GM12878 (cell line): ENCODE data around the gene CERT1. TPM values are rescaled to one million over a fixed set of nuclear protein-coding genes. Genes with fewer than 3 reads are reported as not detected.

Source experiments
- ATAC-seq: fragments of 200-7000 bp; cut with Tn5 transposase; 3 replicates; pipeline ENCODE4 v1.9.1; 2020; ENCODE audit warnings: mild to moderate bottlenecking, moderate library complexity
- BruUV-seq: library from RNA; stranded (reverse); fragments of 400-500 nt; replicated peaks from 2 replicates; lab custom pipeline; 2021; lab: Mats Ljungman, UMichigan
- CTCF ChIA-PET: fragments of 300-600 bp; sonication (Branson Sonifier 250); formaldehyde crosslinking; extraction: SDS; loops from one replicate; lab custom pipeline; 2021; ENCODE audit warnings: inconsistent platforms; lab: Yijun Ruan, JAX
- POLR2A ChIA-PET: fragments of 350-600 bp; formaldehyde crosslinking; extraction: SDS; loops from one replicate; lab custom pipeline; 2021; ENCODE audit warnings: inconsistent platforms; lab: Charles Lee
- RAD21 ChIA-PET: fragments of 300-600 bp; sonication (Branson Sonifier 250); formaldehyde crosslinking; loops from one replicate; lab custom pipeline; 2023; ENCODE audit warnings: antibody characterized with exemption; ENCODE audit not compliant: unreplicated experiment; lab: Charles Lee
- SMC1A ChIA-PET: fragments of 300-600 bp; sonication (Branson Sonifier 250); formaldehyde crosslinking; loops from one replicate; lab custom pipeline; 2023; ENCODE audit not compliant: unreplicated experiment, uncharacterized antibody; lab: Charles Lee
- DNase-seq: peaks from one replicate; pipeline ENCODE4 v3.0.0-alpha.2; 2011; ENCODE audit warnings: low read depth, low spot score
- FAIRE-seq: peaks from 3 replicates; lab custom pipeline; 2011; peaks lifted over from hg19 to GRCh38; lab: Jason Lieb, UNC
- H2AFZ ChIP-seq: 2 replicates; pipeline ENCODE4 v1.6.0; 2011; ENCODE audit warnings: low read depth, low read length, control low read depth; ENCODE audit not compliant: control insufficient read depth
- H3K27ac ChIP-seq: 2 replicates; pipeline ENCODE4 v1.5.1; 2011; ENCODE audit warnings: control low read depth; ENCODE audit not compliant: control insufficient read depth, insufficient read depth
- H3K27me3 ChIP-seq, 2 experiments: replicated peaks in 1 of 2; 2 replicates each; pipeline versions ENCODE4 v1.6.0 to v1.6.1; 2011; ENCODE audit warnings: low read length in 1 of 2; ENCODE audit not compliant: control insufficient read depth in 2 of 2, insufficient read depth in 2 of 2
- H3K36me3 ChIP-seq, 2 experiments: 2 replicates each; pipeline ENCODE4 v1.5.1; 2011; ENCODE audit warnings: low read length in 1 of 2; ENCODE audit not compliant: control insufficient read depth in 2 of 2, insufficient read depth in 2 of 2
- H3K4me1 ChIP-seq: 2 replicates; pipeline ENCODE4 v1.6.1; 2011; ENCODE audit warnings: mild to moderate bottlenecking, low read length, moderate library complexity, mixed read lengths; ENCODE audit not compliant: control insufficient read depth, insufficient read depth
- H3K4me2 ChIP-seq: 2 replicates; pipeline ENCODE4 v1.6.0; 2011; ENCODE audit warnings: control low read depth; ENCODE audit not compliant: control insufficient read depth, insufficient read depth
- H3K4me3 ChIP-seq: fragments of 200-600 bp; sonication (generic); 2 replicates; pipeline ENCODE4 v1.5.1; 2016
- H3K79me2 ChIP-seq: 2 replicates; pipeline ENCODE4 v1.6.0; 2011; ENCODE audit warnings: low read length; ENCODE audit not compliant: control insufficient read depth, insufficient read depth
- H3K9ac ChIP-seq: 2 replicates; pipeline ENCODE4 v1.8.0; 2011; ENCODE audit warnings: low read length, control low read depth, mixed read lengths; ENCODE audit not compliant: control insufficient read depth, insufficient read depth
- H3K9me3 ChIP-seq: replicated peaks from 3 replicates; pipeline ENCODE4 v1.5.1; 2011; ENCODE audit warnings: mild to moderate bottlenecking, low read length; ENCODE audit not compliant: control insufficient read depth, insufficient read depth
- H4K20me1 ChIP-seq: 2 replicates; pipeline ENCODE4 v1.6.0; 2011; ENCODE audit not compliant: control insufficient read depth, insufficient read depth
- E2F8 ChIP-seq: fragments of 450-650 bp; IDR thresholded peaks from 2 replicates; pipeline ENCODE4 v1.6.1; 2018; ENCODE audit warnings: mild to moderate bottlenecking, low read depth, moderate library complexity; ENCODE audit not compliant: partially characterized antibody
- MTA2 ChIP-seq: fragments of 450-650 bp; IDR thresholded peaks from 2 replicates; pipeline ENCODE4 v1.6.1; 2016; ENCODE audit warnings: low read depth, mild to moderate bottlenecking, moderate library complexity
- MXI1 ChIP-seq: fragments of 150-350 bp; IDR thresholded peaks from 2 replicates; pipeline ENCODE4 v1.6.1; 2011; ENCODE audit warnings: low read depth, mild to moderate bottlenecking, inconsistent platforms, low read length, improper control_type of control experiment
- PAX8 ChIP-seq: fragments of 450-650 bp; IDR thresholded peaks from 2 replicates; pipeline ENCODE4 v1.6.1; 2017; ENCODE audit warnings: mild to moderate bottlenecking, moderate library complexity
- PKNOX1 ChIP-seq: fragments of 450-650 bp; IDR thresholded peaks from 2 replicates; pipeline ENCODE4 v1.6.1; 2016; ENCODE audit warnings: mild to moderate bottlenecking
- RELA ChIP-seq: fragments of 450-650 bp; IDR thresholded peaks from 2 replicates; pipeline ENCODE4 v1.8.0; 2014; ENCODE audit warnings: borderline replicate concordance; ENCODE audit not compliant: partially characterized antibody
- SRF ChIP-seq, 2 experiments: IDR thresholded peaks; 2 replicates each; pipeline ENCODE4 v1.6.1; 2011; ENCODE audit warnings: low read depth in 2 of 2, low read length in 2 of 2, mild to moderate bottlenecking in 1 of 2, moderate library complexity in 1 of 2
- USF2 ChIP-seq: IDR thresholded peaks from 2 replicates; pipeline ENCODE4 v1.6.1; 2011; ENCODE audit warnings: low read depth, low read length, improper control_type of control experiment, borderline replicate concordance
- ZNF217 ChIP-seq: fragments of 450-650 bp; IDR thresholded peaks from 2 replicates; pipeline ENCODE4 v1.6.1; 2017; ENCODE audit warnings: antibody characterized with exemption, mild to moderate bottlenecking
- ZNF24 ChIP-seq: fragments of 450-650 bp; IDR thresholded peaks from 2 replicates; pipeline ENCODE4 v1.6.1; 2017; ENCODE audit warnings: antibody characterized with exemption, mild to moderate bottlenecking
- WGBS: methylation state at CpG from one replicate; pipeline ENCODE4 v1.1.6; 2016; ENCODE audit warnings: low lambda C conversion rate; ENCODE audit not compliant: insufficient replicate concordance, insufficient coverage; ENCODE audit errors: missing lambda C conversion rate; 5-methylcytosine and 5-hydroxymethylcytosine counted together
- in situ Hi-C: fragments of 300-500 bp; cut with MboI; formaldehyde crosslinking; loops from 9 replicates; pipeline ENCODE4 v1.14.3; 2018; ENCODE audit warnings: mixed read lengths
- intact Hi-C: fragments of 100-400 bp; cut with micrococcal nuclease; formaldehyde crosslinking; loops from one replicate; pipeline ENCODE4 v1.14.2; 2022; ENCODE audit not compliant: unreplicated experiment
- polyA plus RNA-seq, 11 experiments: library from polyadenylated mRNA; depleted of rRNA in 4 of 11; unstranded in 6 of 11; stranded (reverse) in 5 of 11; fragments of >200 nt; fragmentation: Nextera tagmentation in 4 of 11; fragmentation: Illumina TruSeq in 1 of 11; extraction: Ambion mirVana in 4 of 11; extraction: Trizol in 1 of 11; gene quantifications; 1 replicate in 1 of 11; 2 replicates in 10 of 11; pipeline versions ENCODE4 v1.2.1 to v1.2.3, GENCODE V29; 2011 to 2016; ENCODE audit warnings: inconsistent platforms in 2 of 11, missing spikeins in 2 of 11, low read depth in 1 of 11
- total RNA-seq, 4 experiments: library from RNA; depleted of rRNA in 3 of 4; stranded (reverse); fragments of >200 nt in 3 of 4; fragmentation: Illumina TruSeq in 1 of 4; extraction: Trizol in 1 of 4; gene quantifications; 2 replicates each; pipeline versions ENCODE4 v1.2.1 to v1.2.3, GENCODE V29; 2013 to 2021

The CERT1 gene
- total and polyA plus RNA-seq, 10 of the 15 experiments (the other 5 are each of a cell fraction or from before 2014, with no cell fraction given), result 7.7 to 36.7 (median 25.6) TPM

GRCh38 chr5:75532190-75532589 is 20.8 kb upstream of the CERT1 start:
- 100% methylated on average over 2 of the region's 2 CpGs for WGBS
- TF ChIP-seq MXI1, result no peak
- no peak for TF ChIP-seq RELA
- TF ChIP-seq USF2, result no peak
- TF ChIP-seq ZNF217, result no peak
- no peak for TF ChIP-seq ZNF24
- TF ChIP-seq MTA2, result no peak
- no peak for TF ChIP-seq PAX8
- no peak for TF ChIP-seq E2F8
- no peak for TF ChIP-seq PKNOX1
- no peak for TF ChIP-seq SRF (IDR thresholded peaks at IDR 0.05; ENCODE audit: low read depth in 2 of 2, low read length in 2 of 2)
- peaks cover 23% of the 10 kb centered on the region for H3K9me3 ChIP-seq
- no peak overlapping the region for H2AFZ ChIP-seq
- H3K4me2 ChIP-seq, result no peak overlapping the region
- ChIA-PET POLR2A (no interaction called here), SMC1A (interaction anchor here (1.0 kb wide), 1 partner anchor 116 kb away, joined by 3 read pairs; no protein-coding TSS in a partner anchor), CTCF (interaction anchor here (0.6 to 1.0 kb wide), 3 partner anchors 10 to 16 kb away, joined by 3 read pairs; no protein-coding TSS in a partner anchor), RAD21 (no interaction called here)
- in situ Hi-C loops (no loop called here), intact Hi-C loops (no loop called here)
- H3K27me3 ChIP-seq, result no peaks in the 10 kb centered on the region
- no peak for ATAC-seq
- peaks cover 0 to 12% of the 10 kb centered on the region in 2 experiments; a peak in 3 of 4 replicates for H3K36me3 ChIP-seq
- no peaks in the 10 kb centered on the region for H3K4me1 ChIP-seq
- H3K4me3 ChIP-seq, result no peak overlapping the region
- H3K27ac ChIP-seq, result no peak overlapping the region
- no peak overlapping the region for H3K9ac ChIP-seq
- DNase-seq, result no peak
- H4K20me1 ChIP-seq, result no peaks in the 10 kb centered on the region
- no peak for FAIRE-seq
- peaks cover 74% of the 10 kb centered on the region for H3K79me2 ChIP-seq
- BruUV-seq, result no TSS peak
